Spinal cord (tissue), 10 donors: Measurements from ENCODE around the gene GALNT4. TPM values are rescaled to one million over a fixed set of nuclear protein-coding genes. Genes with fewer than 3 reads are reported as not detected.

Experiments
- DNase-seq, 6 donors: peaks; one replicate each; pipeline versions ENCODE4 v3.0.0 to v3.0.0-alpha.2; 2013 to 2015; ENCODE audit warnings: low spot score in 6 of 6, low read depth in 4 of 6
- H3K27ac ChIP-seq: one replicate; pipeline ENCODE4 v1.5.1; 2013; ENCODE audit warnings: low read depth, low read length, control low read depth
- H3K27me3 ChIP-seq: one replicate; pipeline ENCODE4 v1.6.1; 2013; ENCODE audit warnings: low read length; ENCODE audit not compliant: control insufficient read depth, insufficient read depth
- H3K36me3 ChIP-seq: one replicate; pipeline ENCODE4 v1.6.1; 2013; ENCODE audit warnings: low read length; ENCODE audit not compliant: control insufficient read depth, insufficient read depth
- H3K4me1 ChIP-seq: one replicate; pipeline ENCODE4 v1.6.1; 2013; ENCODE audit warnings: low read length; ENCODE audit not compliant: control insufficient read depth, insufficient read depth
- H3K4me3 ChIP-seq: one replicate; pipeline ENCODE4 v1.5.1; 2013; ENCODE audit warnings: low read depth, low read length, control low read depth
- H3K9me3 ChIP-seq: one replicate; pipeline ENCODE4 v1.6.1; 2013; ENCODE audit warnings: low read length; ENCODE audit not compliant: control insufficient read depth, insufficient read depth
- WGBS: methylation state at CpG from one replicate; pipeline ENCODE4 v1.1.5; 2013; ENCODE audit warnings: missing lambda C conversion rate; ENCODE audit not compliant: insufficient coverage; 5-methylcytosine and 5-hydroxymethylcytosine counted together
- polyA plus RNA-seq, 2 donors: library from polyadenylated mRNA; unstranded; fragments of 120-200 nt; gene quantifications; one replicate each; pipeline ENCODE4 v1.2.1, GENCODE V29; 2013; ENCODE audit not compliant: insufficient read length in 2 of 2
- total RNA-seq, 2 donors: library from RNA; depleted of rRNA in 1 of 2; stranded (reverse); fragments of 120-200 nt in 1 of 2; fragments of >200 nt in 1 of 2; gene quantifications; one replicate each; pipeline versions ENCODE4 v1.2.3 to v1.2.4, GENCODE V29; 2013 to 2014
- donor health status: healthy.

Gene GALNT4
- total and polyA plus RNA-seq, 4 donors = 1.8 to 6.0 (median 5.1) TPM

DNA sequence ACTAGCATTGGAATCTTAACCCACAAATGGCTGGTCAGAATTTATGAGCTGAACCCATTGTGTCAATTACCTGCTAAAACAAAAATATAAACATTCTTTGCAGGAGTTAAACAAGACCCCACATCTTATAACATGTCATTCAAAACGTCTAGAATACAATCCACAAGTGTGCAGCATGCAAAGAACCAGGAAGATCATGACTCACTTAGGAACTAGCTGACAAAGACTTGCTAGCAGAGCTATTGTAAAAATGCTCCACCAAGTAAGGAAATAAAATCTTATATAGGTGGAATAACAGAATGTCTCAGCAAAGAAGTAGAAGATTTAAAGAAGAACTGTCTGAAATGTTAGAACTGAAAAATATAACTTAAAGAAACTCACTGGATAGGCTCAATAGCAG, 27.8 kb upstream of the GALNT4 start:
- Histone ChIP-seq H3K36me3 (no peaks in the 10 kb centered on the region), H3K27ac (no peak overlapping the region), H3K4me1 (no peaks in the 10 kb centered on the region), H3K9me3 (no peaks in the 10 kb centered on the region), H3K27me3 (no peaks in the 10 kb centered on the region), H3K4me3 (no peak overlapping the region)
- no CpG with 5 or more reads among the region's 1 CpG for WGBS
- no peak for DNase-seq

DNA sequence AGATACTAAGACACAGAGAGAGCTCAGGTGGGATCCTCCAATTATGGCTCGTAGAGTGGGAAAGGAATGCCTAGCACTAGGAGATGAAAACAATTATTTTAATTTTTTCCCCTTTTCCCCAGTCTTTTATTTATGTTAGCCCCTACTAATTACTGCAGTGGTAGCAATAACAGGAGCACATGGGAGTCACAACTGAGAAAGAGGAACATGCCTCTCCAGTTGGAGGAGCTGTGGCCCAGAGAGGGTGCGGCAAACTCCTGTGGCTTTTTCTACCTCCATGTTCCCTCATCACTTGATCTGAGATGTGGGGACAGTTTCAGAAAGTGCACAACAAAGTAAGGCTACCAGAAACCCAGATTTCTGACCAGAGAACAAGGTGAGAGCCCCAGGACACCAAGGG, 27.2 kb upstream of the GALNT4 start:
- H3K27ac ChIP-seq = no peak overlapping the region
- no peaks in the 10 kb centered on the region for H3K27me3 ChIP-seq
- no peak for DNase-seq
- no peaks in the 10 kb centered on the region for H3K36me3 ChIP-seq
- H3K4me3 ChIP-seq = no peak overlapping the region
- no CpG with 5 or more reads among the region's 2 CpGs for WGBS
- H3K9me3 ChIP-seq = no peaks in the 10 kb centered on the region
- H3K4me1 ChIP-seq = no peaks in the 10 kb centered on the region

- Histone ChIP-seq H3K36me3 (no peaks in the 10 kb centered on the region), H3K9me3 (no peaks in the 10 kb centered on the region), H3K27me3 (no peaks in the 10 kb centered on the region), H3K4me1 (peaks cover 3% of the 10 kb centered on the region), H3K4me3 (no peak overlapping the region), H3K27ac (no peak overlapping the region)
- no peak for DNase-seq
- no CpG with 5 or more reads among the region's 4 CpGs for WGBS
Observed at GRCh38 chr12:89547101-89547500, 22.5 kb upstream of the GALNT4 start.

- no peaks in the 10 kb centered on the region for H3K9me3 ChIP-seq
- DNase-seq = no peak
- no peak overlapping the region for H3K27ac ChIP-seq
- no peaks in the 10 kb centered on the region for H3K27me3 ChIP-seq
- H3K36me3 ChIP-seq = no peaks in the 10 kb centered on the region
- 92% methylated on average over 2 of the region's 4 CpGs for WGBS
- H3K4me3 ChIP-seq = no peak overlapping the region
- peaks cover 3% of the 10 kb centered on the region for H3K4me1 ChIP-seq
Observed at GRCh38 chr12:89546151-89546550, 21.6 kb upstream of the GALNT4 start.

DNA sequence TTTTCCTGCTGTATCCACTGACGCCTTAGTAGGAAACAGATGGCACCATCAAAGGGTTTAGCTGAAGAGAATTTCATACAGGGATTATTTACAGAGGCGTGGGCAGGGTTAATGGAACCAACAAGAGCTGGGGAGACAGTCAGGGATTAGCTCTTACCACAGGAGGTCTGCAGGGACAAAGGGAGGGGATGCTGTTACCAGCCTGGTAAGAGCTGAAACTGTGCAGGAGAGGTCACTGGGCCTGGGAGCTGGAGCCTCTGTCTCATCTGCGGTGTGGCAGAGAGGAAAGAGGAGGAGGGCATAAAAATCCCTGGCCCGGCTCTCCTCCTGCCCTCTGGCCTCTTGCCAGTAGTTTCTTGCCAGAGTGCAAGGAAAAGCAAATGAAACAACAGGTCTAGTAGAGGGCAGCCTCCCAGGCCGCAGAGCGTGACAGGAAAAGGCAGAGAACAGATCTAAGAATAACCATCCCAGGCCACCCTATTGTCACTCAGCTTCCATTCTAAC, 20.1 kb upstream of the GALNT4 start:
- Histone ChIP-seq H3K9me3 (no peaks in the 10 kb centered on the region), H3K4me1 (peaks cover 3% of the 10 kb centered on the region), H3K27ac (no peak overlapping the region), H3K4me3 (no peak overlapping the region), H3K27me3 (no peaks in the 10 kb centered on the region), H3K36me3 (no peaks in the 10 kb centered on the region)
- DNase-seq = peak in 2 of 6 donors; percentile 28 to 52
- 29% methylated on average over 3 of the region's 6 CpGs for WGBS

GRCh38 chr12:89544022-89544421, 19.4 kb upstream of the GALNT4 start:
- no peak overlapping the region for H3K27ac ChIP-seq
- H3K4me1 ChIP-seq = peaks cover 3% of the 10 kb centered on the region
- 78% methylated on average over 1 of the region's 1 CpG for WGBS
- no peaks in the 10 kb centered on the region for H3K27me3 ChIP-seq
- H3K36me3 ChIP-seq = no peaks in the 10 kb centered on the region
- no peaks in the 10 kb centered on the region for H3K9me3 ChIP-seq
- no peak overlapping the region for H3K4me3 ChIP-seq
- no peak for DNase-seq

- 100% methylated on average over 1 of the region's 6 CpGs for WGBS
Observed at GRCh38 chr12:89542912-89543592, 18.5 kb upstream of the GALNT4 start.

GRCh38 chr12:89542236-89542635, 17.6 kb upstream of the GALNT4 start:
- no peak overlapping the region for H3K27ac ChIP-seq
- no peak for DNase-seq
- no peak overlapping the region for H3K4me3 ChIP-seq
- H3K4me1 ChIP-seq = peaks cover 3% of the 10 kb centered on the region
- no peaks in the 10 kb centered on the region for H3K9me3 ChIP-seq
- 89% methylated on average over 2 of the region's 2 CpGs for WGBS
- H3K36me3 ChIP-seq = no peaks in the 10 kb centered on the region
- H3K27me3 ChIP-seq = no peaks in the 10 kb centered on the region

More at GRCh38 chr12:89542912-89543592, 18.5 kb upstream of the GALNT4 start:
- H3K4me1 ChIP-seq = peaks cover 3% of the 10 kb centered on the region
- peak in 4 of 6 donors; percentile 57 to 92 (median 74) for DNase-seq
- no peaks in the 10 kb centered on the region for H3K36me3 ChIP-seq
- no peaks in the 10 kb centered on the region for H3K27me3 ChIP-seq
- no peak overlapping the region for H3K4me3 ChIP-seq
- H3K27ac ChIP-seq = no peak overlapping the region
- H3K9me3 ChIP-seq = no peaks in the 10 kb centered on the region

DNA sequence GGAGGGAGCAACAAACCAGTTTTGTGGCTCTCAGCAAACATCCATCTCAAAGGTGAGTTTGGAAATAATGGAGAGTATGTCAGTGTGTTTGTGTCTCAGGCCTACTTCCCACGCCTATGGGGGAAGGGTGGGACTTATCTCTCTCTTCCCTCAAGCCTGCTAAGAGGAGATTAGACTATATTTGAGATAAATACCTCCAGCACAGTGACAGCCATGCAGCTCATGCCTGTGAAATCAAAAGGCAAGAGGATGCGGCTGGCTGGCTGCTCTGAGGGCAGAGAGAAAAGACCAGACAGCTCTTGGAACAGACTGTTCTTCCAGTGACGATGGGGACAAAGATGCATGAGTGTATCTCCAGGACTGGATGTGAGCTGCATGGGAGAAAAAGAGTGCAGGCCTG, 16.0 kb upstream of the GALNT4 start:
- no peak for DNase-seq
- Histone ChIP-seq H3K9me3 (no peaks in the 10 kb centered on the region), H3K4me3 (no peak overlapping the region), H3K36me3 (no peaks in the 10 kb centered on the region), H3K27me3 (no peaks in the 10 kb centered on the region), H3K27ac (no peak overlapping the region), H3K4me1 (peaks cover 3% of the 10 kb centered on the region)
- 62% methylated on average over 2 of the region's 3 CpGs for WGBS
